Ascending aorta (tissue), 2 donors: ENCODE results near the gene ATIC. TPM values are rescaled to one million over a fixed set of nuclear protein-coding genes. Genes with fewer than 3 reads are reported as not detected.
A peak's percentile ranks its signal among the peaks of the same experiment; 100 is the strongest.

Experiments
- DNase-seq, 2 donors: peaks; one replicate each; pipeline ENCODE4 v3.0.0-alpha.2; 2019; ENCODE audit warnings: low spot score in 2 of 2
- H3K27ac ChIP-seq, 2 donors: fragments of 200-600 bp; sonication (generic); one replicate each; pipeline ENCODE4 v1.5.1; 2016 to 2017; ENCODE audit warnings: mild to moderate bottlenecking in 1 of 2
- H3K27me3 ChIP-seq: fragments of 200-600 bp; sonication (generic); one replicate; pipeline ENCODE4 v1.5.1; 2017
- H3K36me3 ChIP-seq, 2 donors: fragments of 200-600 bp; sonication (generic); one replicate each; pipeline ENCODE4 v1.5.1; 2016
- H3K4me1 ChIP-seq, 2 donors: fragments of 200-600 bp; sonication (generic); one replicate each; pipeline ENCODE4 v1.5.1; 2016 to 2017; ENCODE audit warnings: mild to moderate bottlenecking in 1 of 2
- H3K4me3 ChIP-seq, 2 donors: fragments of 200-600 bp; sonication (generic); one replicate each; pipeline ENCODE4 v1.5.1; 2016 to 2017; ENCODE audit warnings: mild to moderate bottlenecking in 1 of 2
- H3K9me3 ChIP-seq, 2 donors: fragments of 200-600 bp; sonication (generic); one replicate each; pipeline ENCODE4 v1.5.1; 2016
- CTCF ChIP-seq, 3 experiments: fragments of 200-600 bp in 2 of 3; fragments of 450-650 bp in 1 of 3; sonication (generic) in 2 of 3; IDR thresholded peaks; one replicate each; pipeline ENCODE4 v1.5.1; 2016 to 2019; ENCODE audit warnings: antibody characterized with exemption in 3 of 3, mild to moderate bottlenecking in 1 of 3, moderate library complexity in 1 of 3
- intact Hi-C: fragments of 100-400 bp; cut with DNase I; formaldehyde crosslinking; loops from one replicate; pipeline ENCODE4 v1.15.1; 2023
- total RNA-seq: library from RNA; depleted of rRNA; stranded (reverse); fragments of >200 nt; gene quantifications from one replicate; pipeline ENCODE4 v1.1.0, GENCODE V29; 2016

Gene ATIC
- total RNA-seq, 1 donor from 2014 or later: 8.9 TPM

- Histone ChIP-seq H3K27me3 (no peaks in the 10 kb centered on the region), H3K9me3 (no peaks in the 10 kb centered on the region), H3K4me3 (no peak overlapping the region), H3K36me3 (peaks cover 60 to 90% of the 10 kb centered on the region in 2 donors), H3K4me1 (peaks cover 0 to 17% of the 10 kb centered on the region in 2 donors), H3K27ac (peak overlapping the region; percentile 7 to 50)
- intact Hi-C loops: no loop called here
- DNase-seq: no peak
- TF ChIP-seq CTCF (IDR thresholded peaks at IDR 0.05): no peak
These were observed 85.9 kb downstream of the ATIC start for GRCh38 chr2:215397632-215398341.

- H3K27ac ChIP-seq: no peak overlapping the region
- intact Hi-C loops: no loop called here
- DNase-seq: no peak
These were observed 87.3 kb downstream of the ATIC start for GRCh38 chr2:215399067-215399716.

More at GRCh38 chr2:215399067-215399716, 87.3 kb downstream of the ATIC start:
- H3K4me3 ChIP-seq: no peak overlapping the region
- no peaks in the 10 kb centered on the region for H3K9me3 ChIP-seq
- TF ChIP-seq CTCF (IDR thresholded peaks at IDR 0.05): no peak
- peaks cover 56 to 90% of the 10 kb centered on the region in 2 donors for H3K36me3 ChIP-seq
- no peaks in the 10 kb centered on the region for H3K27me3 ChIP-seq
- H3K4me1 ChIP-seq: peaks cover 0 to 17% of the 10 kb centered on the region in 2 donors

Other genes starting within 250 kb of the ATIC start
- not detected for gene ABCA12, start 173.4 kb upstream of the ATIC start, total RNA-seq
- 5,098 TPM for gene FN1, start 124.0 kb downstream of the ATIC start, total RNA-seq